Trophoblast cell (in vitro differentiated cells and primary cell): Measurements from ENCODE around the gene DNAJB14.

Experiments used
- DNase-seq, 2 donors: peaks; one replicate each; pipeline ENCODE4 v3.0.0-alpha.2; 2016
- H2AFZ ChIP-seq: 2 replicates; pipeline ENCODE4 v1.6.1; 2013; ENCODE audit warnings: low read length, moderate library complexity, mild to moderate bottlenecking; ENCODE audit not compliant: insufficient read depth, poor library complexity
- H2AK5ac ChIP-seq: 2 replicates; pipeline ENCODE4 v1.6.1; 2013; ENCODE audit warnings: mild to moderate bottlenecking, low read length
- H2BK120ac ChIP-seq: 2 replicates; pipeline ENCODE4 v1.6.1; 2013; ENCODE audit warnings: low read length, mild to moderate bottlenecking, moderate library complexity; ENCODE audit not compliant: insufficient read depth, poor library complexity
- H2BK12ac ChIP-seq: 2 replicates; pipeline ENCODE4 v1.6.1; 2013; ENCODE audit warnings: mild to moderate bottlenecking, low read length, moderate library complexity
- H2BK5ac ChIP-seq: 2 replicates; pipeline ENCODE4 v1.6.1; 2013; ENCODE audit warnings: low read length, low read depth, moderate library complexity, mild to moderate bottlenecking; ENCODE audit not compliant: poor library complexity
- H3K14ac ChIP-seq: 2 replicates; pipeline ENCODE4 v1.6.1; 2013; ENCODE audit warnings: mild to moderate bottlenecking, low read length
- H3K18ac ChIP-seq: 2 replicates; pipeline ENCODE4 v1.6.1; 2013; ENCODE audit warnings: mild to moderate bottlenecking, low read length
- H3K23ac ChIP-seq: 2 replicates; pipeline ENCODE4 v1.6.1; 2013; ENCODE audit warnings: low read length
- H3K27ac ChIP-seq: 2 replicates; pipeline ENCODE4 v1.5.1; 2013; ENCODE audit warnings: low read depth, mild to moderate bottlenecking, inconsistent platforms, low read length, moderate library complexity
- H3K27me3 ChIP-seq: 2 replicates; pipeline ENCODE4 v1.6.1; 2013; ENCODE audit warnings: inconsistent platforms, mild to moderate bottlenecking, low read length, moderate library complexity; ENCODE audit not compliant: insufficient read depth
- H3K36me3 ChIP-seq, 2 experiments: 1 replicate in 1 of 2; 2 replicates in 1 of 2; pipeline ENCODE4 v1.6.1; 2013; ENCODE audit warnings: low read length in 2 of 2, mild to moderate bottlenecking in 2 of 2, moderate library complexity in 1 of 2; ENCODE audit not compliant: insufficient read depth in 2 of 2, control insufficient read depth in 1 of 2
- H3K4ac ChIP-seq: 2 replicates; pipeline ENCODE4 v1.6.1; 2013; ENCODE audit warnings: low read depth, mild to moderate bottlenecking, low read length, moderate library complexity
- H3K4me1 ChIP-seq, 2 experiments: 1 replicate in 1 of 2; 2 replicates in 1 of 2; pipeline ENCODE4 v1.6.1; 2013; ENCODE audit warnings: low read length in 2 of 2, mild to moderate bottlenecking in 2 of 2, moderate library complexity in 1 of 2; ENCODE audit not compliant: insufficient read depth in 2 of 2, control insufficient read depth in 1 of 2
- H3K4me2 ChIP-seq: 2 replicates; pipeline ENCODE4 v1.6.1; 2013; ENCODE audit warnings: inconsistent platforms, mild to moderate bottlenecking, low read length, moderate library complexity
- H3K4me3 ChIP-seq: 2 replicates; pipeline ENCODE4 v1.5.1; 2013; ENCODE audit warnings: mild to moderate bottlenecking, low read depth, low read length, inconsistent platforms
- H3K79me1 ChIP-seq: one replicate; pipeline ENCODE4 v1.6.1; 2013; ENCODE audit warnings: low read length
- H3K79me2 ChIP-seq: 2 replicates; pipeline ENCODE4 v1.6.1; 2013; ENCODE audit warnings: low read length, mild to moderate bottlenecking; ENCODE audit not compliant: control insufficient read depth, insufficient read depth, poor library complexity
- H3K9ac ChIP-seq: 2 replicates; pipeline ENCODE4 v1.6.1; 2013; ENCODE audit warnings: mild to moderate bottlenecking, low read length
- H3K9me3 ChIP-seq: 2 replicates; pipeline ENCODE4 v1.6.1; 2013; ENCODE audit warnings: low read depth, mild to moderate bottlenecking, control low read depth, inconsistent platforms, low read length; ENCODE audit not compliant: insufficient read depth
- H4K12ac ChIP-seq: 2 replicates; pipeline ENCODE4 v1.6.1; 2013; ENCODE audit warnings: low read depth, mild to moderate bottlenecking, low read length, moderate library complexity
- H4K8ac ChIP-seq: 2 replicates; pipeline ENCODE4 v1.6.1; 2013; ENCODE audit warnings: low read depth, mild to moderate bottlenecking, low read length, moderate library complexity
- H4K91ac ChIP-seq: one replicate; pipeline ENCODE4 v1.6.1; 2013; ENCODE audit warnings: low read depth, mild to moderate bottlenecking, low read length, moderate library complexity
- WGBS: extraction: QIAGEN DNeasy Blood & Tissue Kit; methylation state at CpG from one replicate; pipeline ENCODE4 v1.1.7; 2013; ENCODE audit warnings: missing lambda C conversion rate; ENCODE audit not compliant: insufficient read length, insufficient coverage; ENCODE audit errors: extremely low coverage; 5-methylcytosine and 5-hydroxymethylcytosine counted together

Gene DNAJB14

GRCh38 chr4:99891351-99891750 lies 55.1 kb downstream of the DNAJB14 start:
- no peak for DNase-seq
- Histone ChIP-seq H3K9ac (no peak overlapping the region), H3K9me3 (no peaks in the 10 kb centered on the region), H3K36me3 (no peaks in the 10 kb centered on the region), H4K12ac (no peak overlapping the region), H4K91ac (no peak overlapping the region), H3K18ac (no peak overlapping the region), H3K27ac (no peak overlapping the region), H2BK5ac (no peak overlapping the region), H3K23ac (no peak overlapping the region), H3K4me1 (peaks cover 0 to 2% of the 10 kb centered on the region in 2 experiments), H4K8ac (no peak overlapping the region), H2BK12ac (no peak overlapping the region), H3K4me2 (no peak overlapping the region), H3K4ac (no peak overlapping the region), H2AK5ac (no peak overlapping the region), H3K27me3 (no peaks in the 10 kb centered on the region), H2AFZ (no peak overlapping the region), H3K4me3 (no peak overlapping the region), H3K79me2 (peaks cover 5% of the 10 kb centered on the region), H3K14ac (no peak overlapping the region), H3K79me1 (peaks cover 4% of the 10 kb centered on the region), H2BK120ac (no peak overlapping the region)
- WGBS, result no CpG with 5 or more reads among the region's 2 CpGs

GRCh38 chr4:99887837-99888236 lies 58.6 kb downstream of the DNAJB14 start:
- WGBS, result no CpG with 5 or more reads among the region's 5 CpGs
- H2AFZ ChIP-seq, result no peak overlapping the region
- H3K36me3 ChIP-seq, result peaks cover 3% of the 10 kb centered on the region in 2 experiments

GRCh38 chr4:99886146-99886545 lies 60.3 kb downstream of the DNAJB14 start:
- H2AK5ac ChIP-seq, result no peak overlapping the region
- H3K79me2 ChIP-seq, result no peaks in the 10 kb centered on the region
- no peak overlapping the region for H3K18ac ChIP-seq
- no peaks in the 10 kb centered on the region for H3K79me1 ChIP-seq
- WGBS, result no CpG with 5 or more reads among the region's 4 CpGs
- H3K4me3 ChIP-seq, result no peak overlapping the region
- no peak overlapping the region for H2BK5ac ChIP-seq
- H3K36me3 ChIP-seq, result peaks cover 3 to 4% of the 10 kb centered on the region in 2 experiments
- H3K4me1 ChIP-seq, result no peaks in the 10 kb centered on the region
- H3K4me2 ChIP-seq, result no peak overlapping the region
- no peak overlapping the region for H3K23ac ChIP-seq
- no peaks in the 10 kb centered on the region for H3K9me3 ChIP-seq
- no peak overlapping the region for H2BK12ac ChIP-seq
- DNase-seq, result no peak
- no peak overlapping the region for H3K27ac ChIP-seq
- no peak overlapping the region for H3K9ac ChIP-seq
- no peak overlapping the region for H4K91ac ChIP-seq
- no peak overlapping the region for H3K14ac ChIP-seq
- H3K27me3 ChIP-seq, result no peaks in the 10 kb centered on the region
- H4K12ac ChIP-seq, result no peak overlapping the region
- H3K4ac ChIP-seq, result no peak overlapping the region
- H2AFZ ChIP-seq, result no peak overlapping the region
- no peak overlapping the region for H2BK120ac ChIP-seq
- H4K8ac ChIP-seq, result no peak overlapping the region

More at GRCh38 chr4:99887837-99888236, 58.6 kb downstream of the DNAJB14 start:
- Histone ChIP-seq H3K79me2 (no peaks in the 10 kb centered on the region), H3K79me1 (no peaks in the 10 kb centered on the region), H4K8ac (no peak overlapping the region), H3K4me2 (no peak overlapping the region), H3K4ac (no peak overlapping the region), H2BK12ac (no peak overlapping the region), H3K4me3 (no peak overlapping the region), H3K9me3 (no peaks in the 10 kb centered on the region), H3K27ac (no peak overlapping the region), H3K4me1 (no peaks in the 10 kb centered on the region), H4K12ac (no peak overlapping the region), H3K23ac (no peak overlapping the region), H2BK120ac (no peak overlapping the region), H3K14ac (no peak overlapping the region), H2BK5ac (no peak overlapping the region), H3K27me3 (no peaks in the 10 kb centered on the region), H2AK5ac (no peak overlapping the region), H3K18ac (no peak overlapping the region), H4K91ac (no peak overlapping the region), H3K9ac (no peak overlapping the region)
- peak in 1 of 2 donors; percentile 61 for DNase-seq

- no peak for DNase-seq
- no peak overlapping the region for H4K91ac ChIP-seq
- H3K14ac ChIP-seq, result no peak overlapping the region
- H2BK5ac ChIP-seq, result no peak overlapping the region
- no peak overlapping the region for H3K9ac ChIP-seq
- H2AFZ ChIP-seq, result no peak overlapping the region
- no peaks in the 10 kb centered on the region for H3K79me2 ChIP-seq
- H4K12ac ChIP-seq, result no peak overlapping the region
- no peak overlapping the region for H3K23ac ChIP-seq
- H3K36me3 ChIP-seq, result peaks cover 3 to 7% of the 10 kb centered on the region in 2 experiments
- H3K9me3 ChIP-seq, result no peaks in the 10 kb centered on the region
- no peak overlapping the region for H3K4me3 ChIP-seq
- no peaks in the 10 kb centered on the region for H3K27me3 ChIP-seq
- H2BK12ac ChIP-seq, result no peak overlapping the region
- H3K4me2 ChIP-seq, result no peak overlapping the region
- H3K79me1 ChIP-seq, result no peaks in the 10 kb centered on the region
- H3K27ac ChIP-seq, result no peak overlapping the region
- no peak overlapping the region for H3K4ac ChIP-seq
- no peak overlapping the region for H2BK120ac ChIP-seq
- H3K4me1 ChIP-seq, result no peaks in the 10 kb centered on the region
- H4K8ac ChIP-seq, result no peak overlapping the region
- H3K18ac ChIP-seq, result no peak overlapping the region
- H2AK5ac ChIP-seq, result no peak overlapping the region
These were observed 60.7 kb downstream of the DNAJB14 start for GRCh38 chr4:99885687-99886086.
